ENCODE data around the gene RUNX2. TPM values are rescaled to one million over a fixed set of nuclear protein-coding genes. Genes with fewer than 3 reads are reported as not detected.

The RUNX2 gene
- total and polyA plus RNA-seq, 4 donors = 1.8 to 6.7 (median 3.2) TPM

DNA sequence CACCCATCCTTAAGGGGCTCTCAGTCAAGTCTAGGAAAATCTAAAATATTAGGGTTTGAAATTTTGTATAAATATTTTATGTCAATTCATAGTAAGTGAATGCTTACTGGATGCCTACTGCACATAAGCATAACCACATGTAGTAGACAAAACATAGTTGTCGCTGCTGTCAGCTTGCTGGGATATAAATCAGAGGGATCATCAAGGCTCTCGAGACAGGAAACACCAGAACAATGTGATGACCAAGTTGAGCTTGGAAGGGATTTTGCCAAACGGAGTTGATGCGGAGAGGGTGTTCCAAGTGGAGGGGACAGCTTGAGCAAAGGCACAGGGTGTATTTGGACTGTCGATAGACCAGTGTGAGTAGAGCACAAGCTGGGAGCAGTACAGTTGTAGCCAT, 155.4 kb downstream of the RUNX2 start:
- no peak for ATAC-seq (ENCODE audit: insufficient read depth, low FRiP score)
- Histone ChIP-seq H3K27ac (ENCODE audit: low read depth in 1 of 2, low read length in 1 of 2) (no peak overlapping the region), H3K9ac (ENCODE audit: insufficient read depth in 1 of 2, low read length in 2 of 2) (no peak overlapping the region), H3K9me3 (ENCODE audit: control insufficient read depth in 4 of 4, insufficient read depth in 3 of 4, low read length in 3 of 4) (no peaks in the 10 kb centered on the region), H3K27me3 (ENCODE audit: control insufficient read depth in 3 of 3, insufficient read depth in 3 of 3, low read length in 2 of 3) (no peaks in the 10 kb centered on the region), H3K36me3 (ENCODE audit: control insufficient read depth in 4 of 4, insufficient read depth in 4 of 4, low read length in 4 of 4) (no peaks in the 10 kb centered on the region), H3K4me3 (no peak overlapping the region), H3K4me1 (ENCODE audit: control insufficient read depth in 5 of 5, insufficient read depth in 5 of 5, low read length in 5 of 5) (peaks cover 0 to 30% (median 7%) of the 10 kb centered on the region in 5 donors)
- no peak for DNase-seq
- TF ChIP-seq, protein P1, sequence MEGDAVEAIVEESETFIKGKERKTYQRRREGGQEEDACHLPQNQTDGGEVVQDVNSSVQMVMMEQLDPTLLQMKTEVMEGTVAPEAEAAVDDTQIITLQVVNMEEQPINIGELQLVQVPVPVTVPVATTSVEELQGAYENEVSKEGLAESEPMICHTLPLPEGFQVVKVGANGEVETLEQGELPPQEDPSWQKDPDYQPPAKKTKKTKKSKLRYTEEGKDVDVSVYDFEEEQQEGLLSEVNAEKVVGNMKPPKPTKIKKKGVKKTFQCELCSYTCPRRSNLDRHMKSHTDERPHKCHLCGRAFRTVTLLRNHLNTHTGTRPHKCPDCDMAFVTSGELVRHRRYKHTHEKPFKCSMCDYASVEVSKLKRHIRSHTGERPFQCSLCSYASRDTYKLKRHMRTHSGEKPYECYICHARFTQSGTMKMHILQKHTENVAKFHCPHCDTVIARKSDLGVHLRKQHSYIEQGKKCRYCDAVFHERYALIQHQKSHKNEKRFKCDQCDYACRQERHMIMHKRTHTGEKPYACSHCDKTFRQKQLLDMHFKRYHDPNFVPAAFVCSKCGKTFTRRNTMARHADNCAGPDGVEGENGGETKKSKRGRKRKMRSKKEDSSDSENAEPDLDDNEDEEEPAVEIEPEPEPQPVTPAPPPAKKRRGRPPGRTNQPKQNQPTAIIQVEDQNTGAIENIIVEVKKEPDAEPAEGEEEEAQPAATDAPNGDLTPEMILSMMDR (IDR thresholded peaks at IDR 0.05; ENCODE audit: control extremely low read depth, extremely low read depth) = no peak
- WGBS, 2 donors = 80 to 84% methylated on average over 5 of the region's 5 CpGs

DNA sequence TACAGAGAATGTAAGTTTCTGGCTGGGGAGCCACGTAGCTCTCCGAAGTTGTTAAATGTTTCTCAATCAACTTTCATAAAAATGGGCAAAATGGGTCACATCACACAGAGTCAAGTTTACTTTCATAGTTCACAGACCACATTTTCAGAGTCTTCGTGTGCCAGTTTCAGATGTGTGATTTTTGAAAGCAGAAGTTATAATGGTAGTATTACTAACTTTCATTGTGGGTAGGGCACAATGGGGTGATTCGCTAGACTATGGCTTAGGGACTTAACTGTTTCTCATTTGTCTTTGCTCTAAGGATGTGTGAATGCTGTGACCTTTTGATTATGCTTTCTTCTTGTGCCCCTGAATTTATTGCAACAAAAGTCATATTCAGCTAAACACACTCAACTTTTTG, 158.6 kb downstream of the RUNX2 start:
- no peak for ATAC-seq (ENCODE audit: insufficient read depth, low FRiP score)
- Histone ChIP-seq H3K27ac (ENCODE audit: low read depth in 1 of 2, low read length in 1 of 2) (no peak overlapping the region), H3K9me3 (ENCODE audit: control insufficient read depth in 4 of 4, insufficient read depth in 3 of 4, low read length in 3 of 4) (no peaks in the 10 kb centered on the region), H3K4me1 (ENCODE audit: control insufficient read depth in 5 of 5, insufficient read depth in 5 of 5, low read length in 5 of 5) (peaks cover 0 to 11% (median 2%) of the 10 kb centered on the region in 5 donors), H3K9ac (ENCODE audit: insufficient read depth in 1 of 2, low read length in 2 of 2) (no peak overlapping the region), H3K4me3 (no peak overlapping the region), H3K27me3 (ENCODE audit: control insufficient read depth in 3 of 3, insufficient read depth in 3 of 3, low read length in 2 of 3) (no peaks in the 10 kb centered on the region), H3K36me3 (ENCODE audit: control insufficient read depth in 4 of 4, insufficient read depth in 4 of 4, low read length in 4 of 4) (no peaks in the 10 kb centered on the region)
- TF ChIP-seq, protein P1 (IDR thresholded peaks at IDR 0.05; ENCODE audit: control extremely low read depth, extremely low read depth) = no peak
- no peak for DNase-seq
- 72 to 77% methylated on average over 4 of the region's 4 CpGs for WGBS, 2 donors

DNA sequence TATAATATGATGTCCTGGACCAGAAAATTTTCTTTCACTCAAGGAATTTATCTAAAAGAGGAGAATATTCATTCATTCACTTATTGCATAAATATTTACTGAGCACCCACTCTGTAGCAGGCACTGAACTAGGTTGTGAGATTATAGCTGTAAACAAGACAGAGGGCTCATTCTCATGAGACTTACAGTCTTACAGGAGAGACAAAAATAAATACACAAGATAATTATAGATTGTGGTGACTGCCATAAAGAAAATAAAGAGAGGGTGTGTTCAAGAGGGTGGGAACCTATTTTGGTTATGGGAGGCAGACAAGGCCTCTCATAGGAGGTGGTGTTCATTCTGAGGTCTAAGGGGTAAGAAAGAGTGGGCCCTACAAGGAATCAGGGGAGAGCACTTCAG, 159.5 kb downstream of the RUNX2 start:
- DNase-seq = no peak
- H3K27ac ChIP-seq (ENCODE audit: low read depth in 1 of 2, low read length in 1 of 2) = no peak overlapping the region

DNA sequence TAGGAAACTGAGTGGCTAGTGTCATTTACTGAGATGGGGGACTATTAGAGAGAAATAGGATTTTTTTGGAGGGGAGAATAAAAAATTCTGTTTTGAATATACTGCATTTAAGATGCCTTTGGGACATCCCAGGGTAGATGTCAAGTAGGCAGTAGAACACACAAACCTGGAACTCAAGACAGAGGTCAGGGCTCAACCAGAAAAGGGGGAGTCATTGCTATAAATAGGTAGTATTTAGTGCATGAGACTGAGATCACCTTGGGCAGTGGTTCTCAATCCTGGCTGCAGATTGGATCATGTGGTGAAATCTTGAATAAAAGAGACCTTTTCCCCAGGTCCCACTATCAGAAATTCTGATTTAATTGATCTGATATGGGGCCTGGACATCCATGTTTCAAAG, 160.1 kb downstream of the RUNX2 start:
- DNase-seq (no peak), ATAC-seq (ENCODE audit: insufficient read depth, low FRiP score) (no peak)
- H3K27me3 ChIP-seq (ENCODE audit: control insufficient read depth in 3 of 3, insufficient read depth in 3 of 3, low read length in 2 of 3) = no peaks in the 10 kb centered on the region
- no peak overlapping the region for H3K27ac ChIP-seq (ENCODE audit: low read depth in 1 of 2, low read length in 1 of 2)
- no peak overlapping the region for H3K9ac ChIP-seq (ENCODE audit: insufficient read depth in 1 of 2, low read length in 2 of 2)
- peaks cover 0 to 4% (median 2%) of the 10 kb centered on the region in 5 donors for H3K4me1 ChIP-seq (ENCODE audit: control insufficient read depth in 5 of 5, insufficient read depth in 5 of 5, low read length in 5 of 5)
- TF ChIP-seq, protein P1 (IDR thresholded peaks at IDR 0.05; ENCODE audit: control extremely low read depth, extremely low read depth) = no peak
- no peaks in the 10 kb centered on the region for H3K36me3 ChIP-seq (ENCODE audit: control insufficient read depth in 4 of 4, insufficient read depth in 4 of 4, low read length in 4 of 4)
- no peak overlapping the region for H3K4me3 ChIP-seq
- no peaks in the 10 kb centered on the region for H3K9me3 ChIP-seq (ENCODE audit: control insufficient read depth in 4 of 4, insufficient read depth in 3 of 4, low read length in 3 of 4)

More for the DNA sequence above, 159.5 kb downstream of the RUNX2 start:
- Histone ChIP-seq H3K9ac (ENCODE audit: insufficient read depth in 1 of 2, low read length in 2 of 2) (no peak overlapping the region), H3K4me1 (ENCODE audit: control insufficient read depth in 5 of 5, insufficient read depth in 5 of 5, low read length in 5 of 5) (peaks cover 0 to 10% (median 2%) of the 10 kb centered on the region in 5 donors), H3K36me3 (ENCODE audit: control insufficient read depth in 4 of 4, insufficient read depth in 4 of 4, low read length in 4 of 4) (no peaks in the 10 kb centered on the region), H3K27me3 (ENCODE audit: control insufficient read depth in 3 of 3, insufficient read depth in 3 of 3, low read length in 2 of 3) (no peaks in the 10 kb centered on the region), H3K4me3 (no peak overlapping the region), H3K9me3 (ENCODE audit: control insufficient read depth in 4 of 4, insufficient read depth in 3 of 4, low read length in 3 of 4) (no peaks in the 10 kb centered on the region)
- no peak for ATAC-seq (ENCODE audit: insufficient read depth, low FRiP score)
- TF ChIP-seq, protein P1 (IDR thresholded peaks at IDR 0.05; ENCODE audit: control extremely low read depth, extremely low read depth) = no peak

Data from lung (tissue), 12 donors.